ENCODE measurements around the gene NLRC5.

NLRC5 gene

GRCh38 chr16:56977823-56978430, 11.4 kb upstream of the NLRC5 start:
- no peak overlapping the region for H3K4me3 ChIP-seq (ENCODE audit: low read depth, low read length)
- H3K27ac ChIP-seq: no peak overlapping the region
- no peaks in the 10 kb centered on the region for H3K27me3 ChIP-seq (ENCODE audit: insufficient read depth, low read depth, severe bottlenecking)
- TF ChIP-seq, protein P1, sequence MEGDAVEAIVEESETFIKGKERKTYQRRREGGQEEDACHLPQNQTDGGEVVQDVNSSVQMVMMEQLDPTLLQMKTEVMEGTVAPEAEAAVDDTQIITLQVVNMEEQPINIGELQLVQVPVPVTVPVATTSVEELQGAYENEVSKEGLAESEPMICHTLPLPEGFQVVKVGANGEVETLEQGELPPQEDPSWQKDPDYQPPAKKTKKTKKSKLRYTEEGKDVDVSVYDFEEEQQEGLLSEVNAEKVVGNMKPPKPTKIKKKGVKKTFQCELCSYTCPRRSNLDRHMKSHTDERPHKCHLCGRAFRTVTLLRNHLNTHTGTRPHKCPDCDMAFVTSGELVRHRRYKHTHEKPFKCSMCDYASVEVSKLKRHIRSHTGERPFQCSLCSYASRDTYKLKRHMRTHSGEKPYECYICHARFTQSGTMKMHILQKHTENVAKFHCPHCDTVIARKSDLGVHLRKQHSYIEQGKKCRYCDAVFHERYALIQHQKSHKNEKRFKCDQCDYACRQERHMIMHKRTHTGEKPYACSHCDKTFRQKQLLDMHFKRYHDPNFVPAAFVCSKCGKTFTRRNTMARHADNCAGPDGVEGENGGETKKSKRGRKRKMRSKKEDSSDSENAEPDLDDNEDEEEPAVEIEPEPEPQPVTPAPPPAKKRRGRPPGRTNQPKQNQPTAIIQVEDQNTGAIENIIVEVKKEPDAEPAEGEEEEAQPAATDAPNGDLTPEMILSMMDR (IDR thresholded peaks at IDR 0.05; ENCODE audit: low read depth, low read length): no peak
- DNase-seq: no peak
- H3K9me3 ChIP-seq (ENCODE audit: severe bottlenecking): no peaks in the 10 kb centered on the region
- no peaks in the 10 kb centered on the region for H3K36me3 ChIP-seq

- DNase-seq: no peak
- no peaks in the 10 kb centered on the region for H3K36me3 ChIP-seq
- H3K9me3 ChIP-seq (ENCODE audit: severe bottlenecking): no peaks in the 10 kb centered on the region
- TF ChIP-seq, protein P1 (IDR thresholded peaks at IDR 0.05; ENCODE audit: low read depth, low read length): no peak
- H3K27ac ChIP-seq: no peak overlapping the region
- H3K4me3 ChIP-seq (ENCODE audit: low read depth, low read length): no peak overlapping the region
- H3K27me3 ChIP-seq (ENCODE audit: insufficient read depth, low read depth, severe bottlenecking): no peaks in the 10 kb centered on the region
Measured at GRCh38 chr16:56980201-56980535, 9.2 kb upstream of the NLRC5 start.

DNA sequence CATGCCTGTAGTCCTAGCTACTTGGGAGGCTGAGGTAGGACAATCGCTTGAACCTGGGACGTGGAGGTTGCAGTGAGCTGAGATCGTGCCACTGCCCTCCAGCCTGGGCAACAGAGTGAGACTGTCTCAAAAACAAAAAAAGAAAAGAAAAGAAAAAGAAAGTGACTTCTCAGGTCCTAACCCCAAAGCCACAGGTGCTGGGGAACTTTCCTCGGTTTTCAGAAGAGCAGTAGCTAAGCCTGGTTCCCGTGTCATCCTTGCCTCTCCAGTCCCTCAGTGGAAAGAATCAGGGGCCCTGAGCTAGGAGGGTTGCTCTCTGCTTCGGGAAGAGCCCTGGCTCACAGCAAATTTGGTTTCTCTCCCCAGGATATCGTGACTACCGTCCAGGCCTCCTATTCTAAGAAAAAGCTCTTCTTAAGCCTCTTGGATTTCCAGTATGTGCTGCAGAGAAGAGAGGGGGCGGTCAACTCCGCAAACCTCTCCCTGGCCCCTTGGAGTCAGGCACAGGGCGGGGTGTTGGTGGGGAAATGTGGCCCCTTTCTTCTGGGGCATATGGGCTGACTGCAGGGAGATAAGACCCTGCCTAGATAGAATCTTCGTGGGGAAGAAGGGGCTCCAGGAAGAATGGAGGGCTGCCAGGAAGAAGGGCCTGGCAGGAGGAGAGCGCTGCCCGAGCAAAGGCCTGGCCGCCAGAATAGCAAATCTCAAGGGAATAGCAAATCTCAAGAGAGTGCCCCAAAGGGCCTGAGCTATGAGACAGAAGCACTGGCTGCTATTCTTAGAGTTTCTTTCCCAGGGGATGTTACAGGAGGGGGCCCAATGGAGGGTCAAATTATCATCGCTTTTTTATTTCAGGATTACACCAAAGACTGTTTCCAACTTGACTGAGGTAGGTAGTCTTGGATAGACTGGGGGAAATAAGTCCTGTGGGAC, 8.3 kb upstream of the NLRC5 start:
- no peak overlapping the region for H3K4me3 ChIP-seq (ENCODE audit: low read depth, low read length)
- H3K27me3 ChIP-seq (ENCODE audit: insufficient read depth, low read depth, severe bottlenecking): no peaks in the 10 kb centered on the region
- H3K36me3 ChIP-seq: no peaks in the 10 kb centered on the region
- DNase-seq: no peak
- TF ChIP-seq, protein P1 (IDR thresholded peaks at IDR 0.05; ENCODE audit: low read depth, low read length): no peak
- no peak overlapping the region for H3K27ac ChIP-seq
- no peaks in the 10 kb centered on the region for H3K9me3 ChIP-seq (ENCODE audit: severe bottlenecking)

DNA sequence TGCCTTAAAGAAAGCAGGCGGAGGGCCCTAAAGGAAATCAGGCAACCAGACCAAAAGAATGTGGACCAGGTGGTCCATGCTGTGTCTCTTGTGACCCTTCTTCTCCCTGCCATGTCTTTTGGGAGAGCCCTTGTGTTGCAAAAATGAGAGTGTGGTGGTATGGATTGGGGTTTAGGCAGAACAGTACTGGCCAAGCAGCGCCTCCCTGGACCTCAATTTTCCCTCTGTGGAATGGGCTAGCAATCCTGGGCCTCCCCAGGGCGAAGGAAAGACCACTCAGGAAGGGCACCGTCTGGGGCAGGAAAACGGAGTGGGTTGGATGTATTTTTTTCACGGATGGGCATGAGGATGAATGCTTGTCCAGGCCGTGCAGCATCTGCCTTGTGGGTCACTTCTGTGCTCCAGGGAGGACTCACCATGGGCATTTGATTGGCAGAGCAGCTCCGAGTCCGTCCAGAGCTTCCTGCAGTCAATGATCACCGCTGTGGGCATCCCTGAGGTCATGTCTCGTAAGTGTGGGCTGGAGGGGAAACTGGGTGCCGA, 7.6 kb upstream of the NLRC5 start:
- DNase-seq: no peak
- Histone ChIP-seq H3K27me3 (ENCODE audit: insufficient read depth, low read depth, severe bottlenecking) (no peaks in the 10 kb centered on the region), H3K4me3 (ENCODE audit: low read depth, low read length) (no peak overlapping the region), H3K27ac (no peak overlapping the region), H3K36me3 (no peaks in the 10 kb centered on the region), H3K9me3 (ENCODE audit: severe bottlenecking) (no peaks in the 10 kb centered on the region)
- TF ChIP-seq, protein P1 (IDR thresholded peaks at IDR 0.05; ENCODE audit: low read depth, low read length): no peak

DNA sequence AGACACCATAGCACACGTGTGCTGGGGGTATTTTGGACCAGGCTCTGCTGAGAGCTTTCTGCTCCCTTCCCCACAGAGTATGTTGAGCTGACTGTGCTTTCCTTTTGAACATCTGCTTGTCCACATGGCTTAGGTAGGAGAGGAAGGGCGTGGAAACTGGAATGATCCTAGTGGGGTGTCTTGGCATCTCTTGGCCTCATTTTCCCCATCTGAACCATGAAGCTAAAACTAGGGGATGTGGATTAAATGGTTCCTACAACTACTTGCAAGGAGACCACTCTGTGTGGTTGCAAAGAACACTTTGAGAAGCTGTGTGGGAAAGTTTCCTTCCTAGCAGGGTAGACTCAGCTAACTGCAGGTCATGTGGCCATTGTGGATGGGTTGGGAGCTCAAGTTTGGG, 6.7 kb upstream of the NLRC5 start:
- no peak for DNase-seq
- no peaks in the 10 kb centered on the region for H3K27me3 ChIP-seq (ENCODE audit: insufficient read depth, low read depth, severe bottlenecking)
- H3K4me3 ChIP-seq (ENCODE audit: low read depth, low read length): no peak overlapping the region
- H3K9me3 ChIP-seq (ENCODE audit: severe bottlenecking): no peaks in the 10 kb centered on the region
- H3K36me3 ChIP-seq: no peaks in the 10 kb centered on the region
- no peak overlapping the region for H3K27ac ChIP-seq
- TF ChIP-seq, protein P1 (IDR thresholded peaks at IDR 0.05; ENCODE audit: low read depth, low read length): no peak

Data from WERI-Rb-1 (cell line).